BE2C (cell line): Measurements from ENCODE around the gene CAMTA1.

Source experiments
- DNase-seq: peaks from one replicate; pipeline ENCODE4 v3.0.0-alpha.2; 2020
- H3K27me3 ChIP-seq: fragments of 250-450 bp; sonication (Bioruptor Pico); 2 replicates; pipeline ENCODE4 v1.5.1; 2020; ENCODE audit warnings: mild to moderate bottlenecking
- H3K36me3 ChIP-seq: fragments of 250-450 bp; sonication (Bioruptor Pico); 2 replicates; pipeline ENCODE4 v1.5.1; 2020; ENCODE audit warnings: mild to moderate bottlenecking
- H3K4me1 ChIP-seq: fragments of 250-450 bp; sonication (Bioruptor Pico); 2 replicates; pipeline ENCODE4 v1.5.1; 2020
- H3K4me3 ChIP-seq: 2 replicates; pipeline ENCODE4 v1.5.1; 2011; ENCODE audit warnings: low read depth, low read length
- H3K9me3 ChIP-seq: fragments of 250-450 bp; sonication (Bioruptor Pico); 2 replicates; pipeline ENCODE4 v1.5.1; 2020
- CTCF ChIP-seq: IDR thresholded peaks from 2 replicates; pipeline ENCODE4 v1.5.1; 2012; ENCODE audit warnings: mild to moderate bottlenecking, low read depth, low read length

CAMTA1 gene

GRCh38 chr1:7573481-7573880, 788.2 kb downstream of the CAMTA1 start:
- H3K27me3 ChIP-seq = no peaks in the 10 kb centered on the region
- DNase-seq = no peak
- H3K36me3 ChIP-seq = no peaks in the 10 kb centered on the region
- H3K4me1 ChIP-seq = peaks cover 7% of the 10 kb centered on the region
- no peaks in the 10 kb centered on the region for H3K9me3 ChIP-seq
- no peak for TF ChIP-seq CTCF
- no peak overlapping the region for H3K4me3 ChIP-seq

GRCh38 chr1:7574121-7575040, 789.1 kb downstream of the CAMTA1 start:
- Histone ChIP-seq H3K9me3 (no peaks in the 10 kb centered on the region), H3K36me3 (no peaks in the 10 kb centered on the region), H3K4me3 (no peak overlapping the region), H3K27me3 (no peaks in the 10 kb centered on the region), H3K4me1 (peaks cover 7% of the 10 kb centered on the region)
- no peak for DNase-seq
- no peak for TF ChIP-seq CTCF

- H3K4me3 ChIP-seq = no peak overlapping the region
- H3K36me3 ChIP-seq = no peaks in the 10 kb centered on the region
- H3K9me3 ChIP-seq = no peaks in the 10 kb centered on the region
- H3K27me3 ChIP-seq = no peaks in the 10 kb centered on the region
- no peak for DNase-seq
- no peak for TF ChIP-seq CTCF
- peaks cover 7% of the 10 kb centered on the region for H3K4me1 ChIP-seq
These were observed 789.8 kb downstream of the CAMTA1 start for GRCh38 chr1:7575041-7575400.

GRCh38 chr1:7576946-7577657, 791.8 kb downstream of the CAMTA1 start:
- H3K9me3 ChIP-seq = no peaks in the 10 kb centered on the region
- H3K4me1 ChIP-seq = peaks cover 13% of the 10 kb centered on the region
- peak; percentile 53 for TF ChIP-seq CTCF
- peak; percentile 33 for DNase-seq
- no peak overlapping the region for H3K4me3 ChIP-seq
- H3K36me3 ChIP-seq = no peaks in the 10 kb centered on the region
- H3K27me3 ChIP-seq = no peaks in the 10 kb centered on the region

- Histone ChIP-seq H3K9me3 (no peaks in the 10 kb centered on the region), H3K36me3 (no peaks in the 10 kb centered on the region), H3K4me1 (peaks cover 8% of the 10 kb centered on the region), H3K4me3 (no peak overlapping the region), H3K27me3 (no peaks in the 10 kb centered on the region)
- TF ChIP-seq CTCF = no peak
- DNase-seq = no peak
These were observed 793.0 kb downstream of the CAMTA1 start for GRCh38 chr1:7578206-7578605.

- Histone ChIP-seq H3K4me1 (peaks cover 12% of the 10 kb centered on the region), H3K9me3 (no peaks in the 10 kb centered on the region), H3K36me3 (no peaks in the 10 kb centered on the region), H3K4me3 (no peak overlapping the region), H3K27me3 (no peaks in the 10 kb centered on the region)
- no peak for DNase-seq
- TF ChIP-seq CTCF = no peak
These were observed 793.8 kb downstream of the CAMTA1 start for GRCh38 chr1:7579016-7579415.
